Caco-2 (cell line): ENCODE data around the gene FBH1. TPM values are rescaled to one million over a fixed set of nuclear protein-coding genes. Genes with fewer than 3 reads are reported as not detected.

Experiments used
- BruUV-seq: library from RNA; stranded (reverse); fragments of 400-500 nt; replicated peaks from 2 replicates; lab custom pipeline; 2021; lab: Mats Ljungman, UMichigan
- CTCF ChIA-PET: fragments of 300-600 bp; sonication (Branson Sonifier 250); formaldehyde crosslinking; loops from one replicate; lab custom pipeline; 2022; ENCODE audit warnings: antibody characterized with exemption; lab: Charles Lee
- POLR2A ChIA-PET: fragments of 300-600 bp; sonication (Branson Sonifier 250); formaldehyde crosslinking; loops from one replicate; lab custom pipeline; 2022; ENCODE audit warnings: antibody characterized with exemption; lab: Charles Lee
- DNase-seq, 2 experiments: peaks; one replicate each; pipeline versions ENCODE4 v3.0.0 to v3.0.0-alpha.2; 2020 to 2022
- H3K27me3 ChIP-seq: replicated peaks from 2 replicates; pipeline ENCODE4 v1.6.0; 2011; ENCODE audit warnings: low read length; ENCODE audit not compliant: control insufficient read depth, insufficient read depth
- H3K36me3 ChIP-seq: 2 replicates; pipeline ENCODE4 v1.5.1; 2011; ENCODE audit warnings: low read length; ENCODE audit not compliant: control insufficient read depth, insufficient read depth
- H3K4me1 ChIP-seq: fragments of 250-450 bp; sonication (Bioruptor Pico); 2 replicates; pipeline ENCODE4 v1.5.1; 2020; ENCODE audit warnings: mild to moderate bottlenecking
- H3K4me3 ChIP-seq: 2 replicates; pipeline ENCODE4 v1.5.1; 2011; ENCODE audit warnings: low read depth, mild to moderate bottlenecking, control low read depth, low read length
- H3K9me3 ChIP-seq: fragments of 250-450 bp; sonication (Bioruptor Pico); 2 replicates; pipeline ENCODE4 v1.5.1; 2020; ENCODE audit warnings: mild to moderate bottlenecking, moderate library complexity
- H3K27ac Mint-ChIP-seq: one replicate; pipeline ENCODE4 v1.8.0; 2022; ENCODE audit warnings: mixed read lengths; ENCODE audit not compliant: unreplicated experiment
- H3K27me3 Mint-ChIP-seq: one replicate; pipeline ENCODE4 v1.8.0; 2022; ENCODE audit warnings: mixed read lengths; ENCODE audit not compliant: insufficient read depth, unreplicated experiment
- H3K36me3 Mint-ChIP-seq: one replicate; pipeline ENCODE4 v1.8.0; 2022; ENCODE audit warnings: mild to moderate bottlenecking, mixed read lengths; ENCODE audit not compliant: insufficient read depth, unreplicated experiment
- H3K4me1 Mint-ChIP-seq: one replicate; pipeline ENCODE4 v1.8.0; 2022; ENCODE audit warnings: low read depth, mixed read lengths; ENCODE audit not compliant: unreplicated experiment
- H3K4me3 Mint-ChIP-seq: one replicate; pipeline ENCODE4 v1.8.0; 2022; ENCODE audit warnings: mild to moderate bottlenecking, moderate library complexity, mixed read lengths; ENCODE audit not compliant: unreplicated experiment
- H3K9me3 Mint-ChIP-seq: one replicate; pipeline ENCODE4 v1.8.0; 2022; ENCODE audit warnings: mixed read lengths; ENCODE audit not compliant: unreplicated experiment
- CTCF ChIP-seq, 2 experiments: fragments of 200-600 bp in 1 of 2; IDR thresholded peaks; 1 replicate in 1 of 2; 2 replicates in 1 of 2; pipeline versions ENCODE4 v1.5.1 to v1.8.0; 2011 to 2022; ENCODE audit warnings: antibody characterized with exemption in 1 of 2, control low read depth in 1 of 2, inconsistent platforms in 1 of 2, low read depth in 1 of 2, low read length in 1 of 2, mild to moderate bottlenecking in 1 of 2, moderate library complexity in 1 of 2; ENCODE audit not compliant: insufficient read depth in 1 of 2, severe bottlenecking in 1 of 2, unreplicated experiment in 1 of 2
- intact Hi-C: fragments of 100-400 bp; cut with micrococcal nuclease; formaldehyde crosslinking; loops from one replicate; pipeline ENCODE4 v1.10.0; 2022; ENCODE audit not compliant: unreplicated experiment
- total RNA-seq: library from RNA; stranded (reverse); gene quantifications from 2 replicates; pipeline ENCODE4 v1.2.3, GENCODE V29; 2022

Gene FBH1
- total RNA-seq, 1 experiment from 2014 or later: 83.3 TPM

- no peak for TF ChIP-seq CTCF (IDR thresholded peaks at IDR 0.05; ENCODE audit: insufficient read depth in 1 of 2, low read depth in 1 of 2, low read length in 1 of 2, severe bottlenecking in 1 of 2, unreplicated experiment in 1 of 2)
- Histone ChIP-seq H3K4me1 (no peaks in the 10 kb centered on the region), H3K36me3 (peaks cover 4% of the 10 kb centered on the region), H3K27me3 (no peaks in the 10 kb centered on the region), H3K4me3 (no peak overlapping the region), H3K9me3 (no peaks in the 10 kb centered on the region)
- intact Hi-C loops: no loop called here
- Mint-ChIP-seq H3K27me3 (no peaks in the 10 kb centered on the region), H3K4me3 (no peak overlapping the region), H3K9me3 (no peaks in the 10 kb centered on the region), H3K36me3 (peaks cover 79% of the 10 kb centered on the region), H3K4me1 (no peaks in the 10 kb centered on the region), H3K27ac (no peak overlapping the region)
- BruUV-seq: no TSS peak
- CTCF ChIA-PET: no interaction called here
- DNase-seq: no peak
- POLR2A ChIA-PET: no interaction called here
Observed at GRCh38 chr10:5932345-5932744, 42.3 kb downstream of the FBH1 start.

- peaks cover 78% of the 10 kb centered on the region for H3K36me3 Mint-ChIP-seq
- BruUV-seq: no TSS peak
- CTCF ChIA-PET: no interaction called here
- H3K27ac Mint-ChIP-seq: no peak overlapping the region
- Histone ChIP-seq H3K27me3 (no peaks in the 10 kb centered on the region), H3K36me3 (peaks cover 5% of the 10 kb centered on the region), H3K4me3 (no peak overlapping the region), H3K4me1 (no peaks in the 10 kb centered on the region), H3K9me3 (no peaks in the 10 kb centered on the region)
- POLR2A ChIA-PET: no interaction called here
- intact Hi-C loops: no loop called here
- TF ChIP-seq CTCF (IDR thresholded peaks at IDR 0.05; ENCODE audit: insufficient read depth in 1 of 2, low read depth in 1 of 2, low read length in 1 of 2, severe bottlenecking in 1 of 2, unreplicated experiment in 1 of 2): no peak
- no peak for DNase-seq
- H3K4me3 Mint-ChIP-seq: no peak overlapping the region
- no peaks in the 10 kb centered on the region for H3K27me3 Mint-ChIP-seq
- no peaks in the 10 kb centered on the region for H3K9me3 Mint-ChIP-seq
- no peaks in the 10 kb centered on the region for H3K4me1 Mint-ChIP-seq
Observed at GRCh38 chr10:5933909-5934546, 44.0 kb downstream of the FBH1 start.

GRCh38 chr10:5935628-5936027 lies 45.6 kb downstream of the FBH1 start:
- Histone ChIP-seq H3K9me3 (no peaks in the 10 kb centered on the region), H3K4me1 (no peaks in the 10 kb centered on the region), H3K4me3 (no peak overlapping the region), H3K36me3 (peaks cover 4% of the 10 kb centered on the region; the same call in 1 of the 2 replicates), H3K27me3 (no peaks in the 10 kb centered on the region)
- H3K9me3 Mint-ChIP-seq: no peaks in the 10 kb centered on the region
- TF ChIP-seq CTCF (IDR thresholded peaks at IDR 0.05; ENCODE audit: insufficient read depth in 1 of 2, low read depth in 1 of 2, low read length in 1 of 2, severe bottlenecking in 1 of 2, unreplicated experiment in 1 of 2): no peak
- no peaks in the 10 kb centered on the region for H3K27me3 Mint-ChIP-seq
- CTCF ChIA-PET: no interaction called here
- no peak overlapping the region for H3K4me3 Mint-ChIP-seq
- BruUV-seq: no TSS peak
- H3K27ac Mint-ChIP-seq: no peak overlapping the region
- H3K36me3 Mint-ChIP-seq: peaks cover 71% of the 10 kb centered on the region
- DNase-seq: no peak
- intact Hi-C loops: no loop called here
- POLR2A ChIA-PET: no interaction called here
- no peaks in the 10 kb centered on the region for H3K4me1 Mint-ChIP-seq
